Erythroblast (primary cell): Measurements from ENCODE around the gene DBH.

ENCODE experiments used
- DNase-seq, 2 experiments: peaks; one replicate each; lab custom pipeline; 2025; lab: John Stamatoyannopoulos, UW
- GATA1 ChIP-seq: IDR thresholded peaks from 2 replicates; pipeline ENCODE4 v1.6.1; 2011; ENCODE audit warnings: low read depth, mild to moderate bottlenecking, control low read depth, low read length, moderate library complexity
- POLR2A ChIP-seq: IDR thresholded peaks from 2 replicates; pipeline ENCODE4 v1.6.1; 2011; ENCODE audit warnings: mild to moderate bottlenecking, low read length

The DBH gene

GRCh38 chr9:133608889-133609288, 27.3 kb upstream of the DBH start:
- DNase-seq: no peak
- TF ChIP-seq POLR2A: no peak
- TF ChIP-seq GATA1: no peak

GRCh38 chr9:133609311-133610098, 26.7 kb upstream of the DBH start, which contains the start of gene FAM163B:
Gene FAM163B, minus strand, starts transcription at chr9:133609389. Its CDS starts 29,166 bp downstream, at chr9:133580223.
- no peak for TF ChIP-seq POLR2A
- no peak for TF ChIP-seq GATA1
- DNase-seq: peak; percentile 52

- DNase-seq: no peak
- TF ChIP-seq GATA1 (no peak), POLR2A (no peak)
These were observed 25.3 kb upstream of the DBH start for GRCh38 chr9:133610845-133611244.

- no peak for DNase-seq
- TF ChIP-seq GATA1: no peak
- TF ChIP-seq POLR2A: no peak
These were observed 24.1 kb upstream of the DBH start for GRCh38 chr9:133612051-133612450.

- no peak for TF ChIP-seq POLR2A
- no peak for TF ChIP-seq GATA1
- no peak for DNase-seq
These were observed 23.3 kb upstream of the DBH start for GRCh38 chr9:133612816-133613215.

GRCh38 chr9:133613432-133613831, 22.7 kb upstream of the DBH start:
- DNase-seq: no peak
- no peak for TF ChIP-seq GATA1
- TF ChIP-seq POLR2A: no peak

GRCh38 chr9:133614056-133614455, 22.1 kb upstream of the DBH start:
- no peak for TF ChIP-seq POLR2A
- no peak for TF ChIP-seq GATA1
- DNase-seq: no peak

GRCh38 chr9:133614678-133615077, 21.5 kb upstream of the DBH start:
- no peak for DNase-seq
- TF ChIP-seq POLR2A (no peak), GATA1 (no peak)

GRCh38 chr9:133615186-133615585, 21.0 kb upstream of the DBH start:
- no peak for DNase-seq
- TF ChIP-seq GATA1 (no peak), POLR2A (no peak)

- no peak for DNase-seq
- TF ChIP-seq GATA1: no peak
- TF ChIP-seq POLR2A: no peak
These were observed 20.5 kb upstream of the DBH start for GRCh38 chr9:133615606-133616188.

GRCh38 chr9:133616643-133617405, 19.3 kb upstream of the DBH start:
- TF ChIP-seq GATA1: no peak
- no peak for TF ChIP-seq POLR2A
- no peak for DNase-seq

- TF ChIP-seq GATA1: no peak
- no peak for TF ChIP-seq POLR2A
These were observed 17.4 kb upstream of the DBH start for GRCh38 chr9:133618726-133619125.

GRCh38 chr9:133619791-133620190, 16.4 kb upstream of the DBH start:
- no peak for TF ChIP-seq POLR2A
- no peak for DNase-seq

More at GRCh38 chr9:133618726-133619125, 17.4 kb upstream of the DBH start:
- DNase-seq: no peak
